H1 (cell line): ENCODE measurements around the gene SRPX. TPM values are rescaled to one million over a fixed set of nuclear protein-coding genes. Genes with fewer than 3 reads are reported as not detected.

Experiments used
- EP300 ChIP-seq, 2 experiments: IDR thresholded peaks; 1 replicate in 1 of 2; 2 replicates in 1 of 2; pipeline ENCODE4 v1.6.1; 2011 to 2012; ENCODE audit warnings: low read depth in 2 of 2, low read length in 2 of 2, mild to moderate bottlenecking in 2 of 2, borderline replicate concordance in 1 of 2, inconsistent platforms in 1 of 2, moderate library complexity in 1 of 2
- HDAC2 ChIP-seq, 2 experiments: fragments of 300-600 bp in 1 of 2; sonication (generic) in 1 of 2; IDR thresholded peaks; 2 replicates each; pipeline ENCODE4 v1.6.1; 2011 to 2012; ENCODE audit warnings: low read depth in 2 of 2, low read length in 2 of 2, mild to moderate bottlenecking in 2 of 2, moderate library complexity in 2 of 2, borderline replicate concordance in 1 of 2, inconsistent platforms in 1 of 2
- POU5F1 ChIP-seq: IDR thresholded peaks from 2 replicates; pipeline ENCODE4 v1.6.1; 2011; ENCODE audit warnings: low read depth, mild to moderate bottlenecking, low read length, moderate library complexity
- RNF2 ChIP-seq: fragments of 200-900, 300-1000 bp; sonication (generic); IDR thresholded peaks from 2 replicates; pipeline ENCODE4 v1.7.1; 2016; ENCODE audit warnings: borderline replicate concordance, low read depth, mild to moderate bottlenecking, antibody characterized with exemption, low read length; ENCODE audit not compliant: poor library complexity, severe bottlenecking; ENCODE audit errors: missing control alignments
- SIX5 ChIP-seq: IDR thresholded peaks from 2 replicates; pipeline ENCODE4 v1.6.1; 2011; ENCODE audit warnings: mild to moderate bottlenecking, low read depth, low read length
- polyA plus RNA-seq, 7 experiments: library from polyadenylated mRNA; depleted of rRNA in 3 of 7; stranded (reverse) in 5 of 7; unstranded in 2 of 7; fragments of >200 nt in 5 of 7; fragments of 200-250 nt in 2 of 7; gene quantifications; 1 replicate in 5 of 7; 2 replicates in 1 of 7; 4 replicates in 1 of 7; pipeline versions ENCODE4 v1.2.1 to v1.2.3, GENCODE V29; 2011 to 2013; ENCODE audit warnings: missing spikeins in 2 of 7, mixed read lengths in 2 of 7
- total RNA-seq: library from RNA; stranded (reverse); fragmentation: NEBNext Ultra II Directional; extraction: Animal tissue kit (Norgen Biotek cat#: 25700); gene quantifications from 2 replicates; pipeline ENCODE4 v1.2.1, GENCODE V29; 2021
- TF ChIP-seq, protein P1 (sequence below), 3 experiments: IDR thresholded peaks; 1 replicate in 2 of 3; 2 replicates in 1 of 3; pipeline versions ENCODE4 v1.5.1 to v1.6.1; 2011; ENCODE audit warnings: low read length in 3 of 3, mild to moderate bottlenecking in 3 of 3, inconsistent platforms in 2 of 3, low read depth in 1 of 3, moderate library complexity in 1 of 3; ENCODE audit not compliant: insufficient read depth in 1 of 3; ENCODE audit errors: control extremely low read depth in 1 of 3

Gene SRPX
- total and polyA plus RNA-seq, 2 of the 8 experiments (the other 6 are each of a cell fraction or from before 2014, with no cell fraction given), result 7.6 to 10.4 TPM

DNA sequence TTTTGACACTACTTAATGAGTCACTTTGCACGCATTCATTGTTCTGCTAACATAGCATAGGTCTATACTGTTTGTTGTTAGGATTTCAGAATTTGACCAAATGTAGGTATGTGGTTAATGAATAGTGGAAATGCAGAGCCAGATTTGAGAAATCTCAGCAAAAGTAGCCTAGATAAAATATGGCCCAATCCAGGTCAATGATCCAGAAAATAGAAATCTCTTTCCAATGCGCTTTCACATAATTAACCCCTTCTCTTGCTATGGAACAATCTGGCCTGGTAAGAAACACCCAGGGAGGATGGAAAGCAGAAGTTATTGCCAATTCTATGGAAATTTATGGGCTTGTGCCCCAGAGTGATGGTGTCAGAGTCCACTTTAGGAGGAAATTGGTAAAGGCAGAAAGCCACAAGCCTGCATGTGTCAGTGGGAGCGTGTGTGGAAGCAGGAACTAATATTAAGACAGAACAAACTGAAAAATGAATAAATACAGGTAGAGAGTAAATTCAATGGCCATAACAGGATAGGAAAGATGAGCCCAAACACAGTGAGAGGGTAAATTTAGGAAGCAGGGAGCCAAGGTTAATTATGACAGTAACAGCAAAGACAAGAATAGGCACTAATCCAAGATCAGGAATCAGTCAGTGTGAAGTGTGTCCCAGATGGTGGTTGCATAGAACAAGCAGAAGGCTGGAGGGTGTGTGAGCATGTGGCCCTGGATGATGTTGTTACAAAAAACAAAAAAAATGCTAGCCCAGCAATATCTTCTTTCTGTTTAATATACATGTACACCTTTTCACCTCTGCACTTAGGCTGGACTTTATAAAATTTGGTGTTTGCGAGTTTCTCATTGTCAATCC is 111.4 kb downstream of the SRPX start (continued):
- no peak for TF ChIP-seq EP300 (IDR thresholded peaks at IDR 0.05; ENCODE audit: borderline replicate concordance in 1 of 2, low read depth in 2 of 2, low read length in 2 of 2)
- TF ChIP-seq POU5F1, result no peak
- no peak for TF ChIP-seq SIX5
- no peak for TF ChIP-seq HDAC2 (IDR thresholded peaks at IDR 0.05; ENCODE audit: borderline replicate concordance in 1 of 2, low read depth in 2 of 2, low read length in 2 of 2)
- TF ChIP-seq RNF2, result no peak
- TF ChIP-seq, protein P1, sequence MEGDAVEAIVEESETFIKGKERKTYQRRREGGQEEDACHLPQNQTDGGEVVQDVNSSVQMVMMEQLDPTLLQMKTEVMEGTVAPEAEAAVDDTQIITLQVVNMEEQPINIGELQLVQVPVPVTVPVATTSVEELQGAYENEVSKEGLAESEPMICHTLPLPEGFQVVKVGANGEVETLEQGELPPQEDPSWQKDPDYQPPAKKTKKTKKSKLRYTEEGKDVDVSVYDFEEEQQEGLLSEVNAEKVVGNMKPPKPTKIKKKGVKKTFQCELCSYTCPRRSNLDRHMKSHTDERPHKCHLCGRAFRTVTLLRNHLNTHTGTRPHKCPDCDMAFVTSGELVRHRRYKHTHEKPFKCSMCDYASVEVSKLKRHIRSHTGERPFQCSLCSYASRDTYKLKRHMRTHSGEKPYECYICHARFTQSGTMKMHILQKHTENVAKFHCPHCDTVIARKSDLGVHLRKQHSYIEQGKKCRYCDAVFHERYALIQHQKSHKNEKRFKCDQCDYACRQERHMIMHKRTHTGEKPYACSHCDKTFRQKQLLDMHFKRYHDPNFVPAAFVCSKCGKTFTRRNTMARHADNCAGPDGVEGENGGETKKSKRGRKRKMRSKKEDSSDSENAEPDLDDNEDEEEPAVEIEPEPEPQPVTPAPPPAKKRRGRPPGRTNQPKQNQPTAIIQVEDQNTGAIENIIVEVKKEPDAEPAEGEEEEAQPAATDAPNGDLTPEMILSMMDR (IDR thresholded peaks at IDR 0.05; ENCODE audit: control extremely low read depth in 1 of 3, insufficient read depth in 1 of 3, low read depth in 1 of 3, low read length in 3 of 3), result no peak
